NCI-H187 treated with DMSO at 0.1 percent for 48 hours (cell line): ENCODE measurements around the gene FNDC1.
"Not testable (repeated sequence)": the region's sequence is repeated elsewhere in the genome, so short reads cannot be mapped to it uniquely, and the experiment has no call there.

Experiments
- DNase-seq: peaks from one replicate; lab custom pipeline; 2025; lab: John Stamatoyannopoulos, UW

FNDC1 gene

DNA sequence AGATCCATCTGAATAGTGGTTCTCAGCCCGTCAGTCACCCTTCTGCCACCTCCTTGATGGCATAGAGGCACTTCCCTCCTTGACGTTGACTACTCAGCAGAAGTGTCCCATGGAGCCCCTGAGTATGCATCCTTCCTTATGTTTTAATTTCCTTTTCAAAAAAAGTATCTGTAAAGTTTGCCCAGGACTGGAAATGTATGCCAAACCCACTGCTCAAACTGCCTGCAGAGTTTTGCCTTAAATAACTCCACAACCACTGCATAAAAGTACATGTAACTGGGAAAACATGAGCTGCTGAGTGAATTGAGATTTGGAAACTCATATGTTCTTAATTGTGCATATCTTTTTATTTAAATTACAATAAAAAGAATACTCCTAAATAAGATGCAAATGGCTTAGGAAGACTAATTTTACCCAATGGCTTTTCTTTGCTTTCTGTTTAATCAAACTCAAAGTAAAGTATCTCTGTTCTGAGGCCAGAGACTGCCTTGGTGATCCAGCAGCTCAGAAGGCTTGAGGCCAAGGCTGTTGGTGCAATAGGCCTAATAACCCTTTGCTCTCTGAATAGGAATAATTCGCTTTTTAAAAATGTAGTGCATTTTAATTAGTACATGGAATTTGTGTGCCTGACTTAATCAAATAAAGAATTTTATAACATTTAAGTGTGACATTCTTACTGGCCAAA lies 90.4 kb downstream of the FNDC1 start:
- no peak for DNase-seq

- no peak for DNase-seq
These were observed 91.0 kb downstream of the FNDC1 start for GRCh38 chr6:159260208-159260607.

DNA sequence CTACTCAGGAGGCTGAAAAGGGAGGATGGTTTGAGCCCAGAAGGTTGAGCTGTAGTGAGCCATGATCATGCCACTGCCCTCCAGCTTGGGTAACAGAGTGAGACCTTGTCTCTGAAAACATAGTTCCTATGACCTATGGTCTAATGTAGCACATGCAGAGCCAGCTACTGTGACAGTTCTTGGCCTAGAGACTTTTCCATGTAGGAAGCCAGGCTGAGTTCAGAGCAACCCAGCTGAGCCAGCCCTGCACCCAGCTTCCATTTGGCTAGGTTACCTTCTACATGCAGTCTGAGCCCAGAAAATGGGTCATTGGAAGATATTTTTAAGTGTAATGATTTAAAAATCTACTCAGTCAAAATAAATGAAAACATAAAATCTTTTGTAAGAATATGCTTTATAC lies 92.8 kb downstream of the FNDC1 start:
- no peak for DNase-seq

GRCh38 chr6:159262586-159262985 lies 93.4 kb downstream of the FNDC1 start:
- no peak for DNase-seq

- DNase-seq, result no peak
These were observed 98.0 kb downstream of the FNDC1 start for GRCh38 chr6:159267165-159267564.

DNA sequence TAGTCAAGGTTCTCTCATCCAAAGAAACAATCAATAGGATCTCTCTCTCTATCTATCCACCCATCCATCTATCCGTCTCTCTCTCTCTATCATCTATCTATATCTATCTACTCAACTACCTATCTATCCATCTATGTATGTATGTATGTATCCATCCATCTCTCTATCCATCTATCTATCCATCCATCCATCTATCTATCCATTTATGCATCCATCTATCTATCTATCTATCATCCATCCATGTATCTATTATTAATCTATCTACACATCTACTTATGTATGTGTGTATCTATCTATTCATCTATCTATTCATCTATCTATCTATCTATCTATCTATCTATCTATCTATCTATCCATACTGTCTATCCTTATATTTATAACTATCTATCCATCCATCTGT lies 99.3 kb downstream of the FNDC1 start:
- no peak for DNase-seq

DNA sequence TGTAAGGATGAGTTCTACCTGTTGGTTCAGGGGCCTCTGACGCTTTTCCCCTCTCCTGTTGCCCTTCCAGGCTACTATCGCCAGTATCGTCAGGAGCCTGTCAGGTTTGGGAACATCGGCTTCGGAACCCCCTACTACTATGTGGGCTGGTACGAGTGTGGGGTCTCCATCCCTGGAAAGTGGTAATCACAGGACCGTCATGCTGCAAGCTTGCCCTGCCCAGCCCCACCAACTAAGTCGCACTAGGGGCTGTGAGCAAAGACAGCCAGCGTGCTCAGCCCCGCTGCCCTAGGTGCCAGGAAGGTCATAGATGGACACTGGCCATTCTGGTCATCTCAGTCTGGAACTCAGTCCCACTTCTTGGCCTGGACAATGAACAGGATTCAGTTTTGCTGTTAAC lies 102.1 kb downstream of the FNDC1 start:
- DNase-seq, result no peak

DNA sequence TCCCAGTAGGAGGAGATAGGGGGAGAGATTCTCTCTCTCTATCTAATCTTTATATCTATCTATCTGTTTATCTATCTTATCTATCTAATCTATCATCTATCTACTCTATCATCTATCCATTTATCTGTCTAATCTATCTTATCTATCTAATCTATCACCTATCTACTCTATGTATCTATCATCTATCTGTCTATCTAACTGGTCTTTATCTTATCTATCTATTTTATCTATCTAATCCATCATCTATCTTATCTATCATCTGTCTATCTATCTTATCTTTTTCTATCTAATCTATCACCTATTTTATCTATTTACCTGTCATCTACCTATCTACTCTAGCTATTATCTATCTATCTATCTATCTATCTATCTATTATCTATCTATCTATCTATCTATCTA lies 109.4 kb downstream of the FNDC1 start:
- DNase-seq, result no peak

GRCh38 chr6:159279790-159280277 lies 110.6 kb downstream of the FNDC1 start:
- no peak for DNase-seq

- DNase-seq, result no peak
These were observed 113.2 kb downstream of the FNDC1 start for GRCh38 chr6:159282421-159282820.

- DNase-seq, result not testable (repeated sequence)
These were observed 115.5 kb downstream of the FNDC1 start for GRCh38 chr6:159284661-159285060.

- DNase-seq, result no peak
These were observed 129.6 kb downstream of the FNDC1 start for GRCh38 chr6:159298840-159299239.

- DNase-seq, result no peak
These were observed 130.4 kb downstream of the FNDC1 start for GRCh38 chr6:159299566-159299965.

- no peak for DNase-seq
These were observed 132.1 kb downstream of the FNDC1 start for GRCh38 chr6:159301277-159301676.

DNA sequence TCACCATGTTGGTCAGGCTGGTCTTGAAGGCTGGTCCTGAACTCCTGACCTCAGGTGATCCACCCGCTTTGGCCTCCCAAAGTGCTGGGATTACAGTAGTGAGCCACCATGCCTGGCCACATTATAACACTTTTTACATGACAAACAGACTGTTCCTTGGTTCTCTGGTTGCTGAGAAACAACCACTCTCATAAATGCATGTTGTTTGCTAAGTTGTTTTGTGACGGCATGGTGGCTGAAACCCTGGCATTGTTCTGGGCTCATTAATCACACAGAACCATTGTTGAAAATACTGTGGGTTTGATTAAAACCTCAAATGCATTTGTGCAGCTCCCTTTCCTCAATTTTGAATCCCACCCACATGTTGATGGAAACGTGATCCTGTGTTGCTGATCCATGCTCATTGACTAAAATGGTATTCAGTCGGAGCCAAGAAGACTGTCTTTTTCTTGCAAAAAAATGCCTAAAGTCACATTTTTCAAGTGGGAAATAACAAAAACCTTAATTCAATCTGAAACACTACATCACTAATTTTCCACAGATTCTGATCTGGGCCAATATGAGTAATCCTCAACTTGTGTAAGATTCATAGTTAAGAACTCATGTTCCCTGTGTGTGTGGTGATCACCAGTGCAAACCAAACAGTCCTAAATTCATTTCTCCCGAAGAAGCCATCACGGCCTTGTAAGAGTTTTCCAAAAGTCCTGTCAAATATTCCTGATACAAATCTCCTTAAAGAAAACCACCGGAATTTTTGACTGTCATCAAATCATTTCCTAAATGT lies 132.8 kb downstream of the FNDC1 start:
- DNase-seq, result no peak

DNA sequence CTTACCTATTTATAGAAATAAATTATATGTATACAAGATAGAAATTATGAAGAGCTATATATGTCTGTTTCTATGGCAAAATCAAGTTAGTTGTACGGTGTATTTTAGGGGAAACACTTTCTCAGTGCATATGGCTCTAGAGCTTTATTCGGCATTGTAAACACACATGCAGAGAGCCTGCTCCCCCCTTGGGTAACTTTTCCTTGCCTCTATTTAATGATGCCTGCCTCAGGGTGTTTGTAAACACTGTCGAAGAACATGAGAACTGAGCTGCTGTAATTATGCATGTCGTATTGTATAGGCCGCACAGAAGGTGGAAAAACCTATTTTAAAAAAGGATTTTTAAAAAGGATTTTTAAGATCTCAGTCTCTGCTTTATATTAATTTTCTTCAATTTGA lies 133.4 kb downstream of the FNDC1 start:
- no peak for DNase-seq

DNA sequence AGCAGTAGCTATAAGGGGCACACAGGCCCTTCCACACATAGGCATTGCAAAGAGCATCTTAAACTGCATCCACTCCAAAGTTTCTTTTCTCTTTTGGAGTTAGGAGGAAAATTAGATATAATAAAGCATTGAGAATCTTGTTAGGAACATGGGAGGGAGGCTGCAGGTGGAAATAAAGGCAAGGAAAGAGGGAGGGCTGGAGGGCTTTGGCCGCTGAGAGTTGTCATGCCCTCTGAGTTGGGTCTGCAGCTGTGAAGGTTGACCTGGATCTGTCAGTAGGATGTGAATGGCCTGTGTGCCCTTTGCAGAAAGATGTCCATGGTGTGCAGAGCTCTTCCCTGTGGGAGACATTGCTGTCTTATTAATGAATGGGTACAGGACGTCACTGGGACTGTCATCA lies 134.0 kb downstream of the FNDC1 start:
- no peak for DNase-seq

DNA sequence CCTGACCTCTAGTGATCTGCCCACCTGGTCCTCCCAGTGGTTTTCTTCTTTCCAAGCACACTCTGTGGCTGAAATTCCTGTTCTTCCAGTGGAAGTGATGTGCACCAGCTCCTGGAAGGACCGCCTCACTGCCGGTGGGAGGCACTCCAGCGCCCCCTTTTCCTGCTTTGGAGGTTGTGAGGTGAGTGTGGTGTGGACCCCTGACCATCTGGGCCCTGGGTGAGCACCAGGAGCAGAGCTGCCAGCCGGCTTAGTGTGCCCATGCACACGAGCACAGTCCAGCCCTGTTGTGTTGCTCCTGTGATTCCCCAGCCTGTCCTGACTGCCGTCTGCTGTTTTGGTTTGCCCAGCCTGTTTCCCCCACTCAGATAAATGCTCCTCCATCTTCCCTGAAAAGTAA lies 134.6 kb downstream of the FNDC1 start:
- no peak for DNase-seq

- no peak for DNase-seq
These were observed 135.4 kb downstream of the FNDC1 start for GRCh38 chr6:159304641-159305040.

- DNase-seq, result no peak
These were observed 136.0 kb downstream of the FNDC1 start for GRCh38 chr6:159305159-159305558.

DNA sequence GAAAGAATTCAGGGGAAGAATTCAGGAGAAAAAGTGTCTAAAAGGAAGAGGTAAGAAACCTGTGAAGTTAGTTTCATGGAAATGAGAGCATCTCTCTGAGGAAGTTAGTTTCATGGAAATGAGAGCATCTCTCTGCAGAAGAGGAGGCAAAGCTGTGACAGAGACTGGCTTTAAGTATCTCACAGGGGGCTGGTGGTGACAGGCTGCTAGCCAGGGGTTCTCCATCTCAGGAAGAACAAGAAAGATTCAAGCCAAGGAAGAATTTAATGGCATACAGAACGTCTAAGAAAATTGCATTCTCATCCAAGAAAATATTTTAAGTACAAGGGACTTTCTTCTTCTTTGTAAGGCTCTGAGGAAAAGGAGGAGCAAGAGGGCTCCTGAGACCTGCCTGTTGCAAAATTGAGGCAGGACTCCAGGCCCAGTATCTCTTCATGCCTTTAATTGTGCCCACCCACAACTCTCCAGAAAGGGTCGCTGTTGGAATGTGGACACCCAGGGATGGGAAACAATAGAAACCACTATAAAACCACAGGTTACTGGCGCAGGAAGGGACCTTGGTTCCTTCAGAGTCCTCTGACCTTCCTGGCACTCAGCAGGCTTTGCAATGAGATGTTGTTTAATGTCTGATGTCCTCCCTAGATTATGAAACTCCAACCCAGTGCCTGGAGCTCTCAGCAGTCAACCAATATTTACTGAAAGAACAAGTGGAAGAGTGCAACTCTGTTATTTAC lies 136.8 kb downstream of the FNDC1 start:
- DNase-seq, result no peak

- DNase-seq, result no peak
These were observed 138.1 kb downstream of the FNDC1 start for GRCh38 chr6:159307246-159307790.

DNA sequence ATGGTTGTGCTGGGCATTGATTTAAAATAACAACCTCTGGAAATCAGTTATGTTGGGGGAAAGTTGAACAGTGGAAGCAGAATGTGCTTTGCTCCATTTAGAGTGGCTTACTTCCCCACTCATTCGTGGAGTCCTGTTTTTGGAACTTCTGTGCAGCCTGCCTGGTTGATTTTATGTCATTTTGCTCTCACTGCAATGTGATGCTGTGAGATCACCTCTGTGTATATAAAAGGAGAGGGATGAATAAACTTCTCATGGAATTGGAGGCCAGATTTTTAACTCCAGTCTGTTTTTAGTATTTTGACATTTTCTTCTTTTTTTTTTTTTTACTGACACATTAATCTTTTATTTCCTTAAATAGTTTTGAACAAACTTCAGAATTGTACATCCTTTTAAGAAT lies 139.0 kb downstream of the FNDC1 start:
- no peak for DNase-seq
